ENCODE results near the gene IRF2BP2.

IRF2BP2 gene

GRCh38 chr1:234612352-234613127 is 2.6 kb upstream of the IRF2BP2 start:
- DNase-seq: peak; percentile 99

DNA sequence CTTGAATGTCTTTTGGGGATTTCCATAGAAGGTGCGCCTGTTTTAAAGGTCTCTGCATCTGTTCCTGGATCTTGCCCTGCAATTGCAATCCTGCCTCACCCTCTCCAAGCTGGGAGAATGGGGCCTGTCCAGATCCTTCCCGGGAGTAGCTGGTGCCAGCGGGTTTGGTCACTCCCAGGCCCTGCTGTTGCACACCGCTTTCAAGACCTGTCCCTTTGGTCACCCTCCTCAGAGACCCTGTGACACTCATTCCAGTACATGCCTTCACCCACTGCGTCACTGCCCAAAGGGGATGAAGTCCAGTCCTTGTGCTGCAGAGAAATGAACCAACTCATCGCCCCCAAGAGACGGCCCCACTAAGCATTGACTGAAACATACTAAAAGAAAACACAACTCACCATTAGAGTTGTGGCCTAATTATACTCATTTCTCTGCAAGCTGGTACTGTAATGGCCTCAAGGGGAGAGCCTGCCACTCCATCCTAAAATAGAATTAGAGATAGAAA is 1.9 kb upstream of the IRF2BP2 start:
- peak; percentile 1 for DNase-seq

GRCh38 chr1:234611225-234611846 is 1.4 kb upstream of the IRF2BP2 start:
- peak; percentile 90 for DNase-seq

- DNase-seq: peak; percentile 96
Measured at GRCh38 chr1:234610666-234611224, 767 bp upstream of the IRF2BP2 start.

DNA sequence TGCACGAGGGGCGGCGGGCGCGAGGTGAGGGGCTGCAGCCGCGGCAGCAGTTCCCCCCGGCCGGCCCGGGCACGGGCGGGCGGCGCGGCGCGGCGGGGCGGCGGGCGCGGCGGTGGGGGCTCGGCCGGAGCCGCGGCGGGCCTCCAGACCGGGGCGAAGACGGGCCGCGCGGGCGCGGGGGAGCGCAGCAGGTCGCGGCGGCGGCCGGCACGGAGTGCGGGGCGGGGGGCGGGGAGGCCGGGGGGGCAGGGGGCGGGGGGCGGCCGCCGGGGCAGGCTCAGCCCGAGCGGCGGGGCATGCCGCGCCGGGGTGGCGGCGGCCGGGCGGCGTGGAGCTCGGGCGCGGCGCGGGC is 311 bp downstream of the IRF2BP2 start:
- no peak for DNase-seq

GRCh38 chr1:234608911-234609690 is 877 bp downstream of the IRF2BP2 start:
- peak; percentile 48 for DNase-seq

- DNase-seq: peak; percentile 95
Measured at GRCh38 chr1:234608025-234608910, 1.7 kb downstream of the IRF2BP2 start.

DNA sequence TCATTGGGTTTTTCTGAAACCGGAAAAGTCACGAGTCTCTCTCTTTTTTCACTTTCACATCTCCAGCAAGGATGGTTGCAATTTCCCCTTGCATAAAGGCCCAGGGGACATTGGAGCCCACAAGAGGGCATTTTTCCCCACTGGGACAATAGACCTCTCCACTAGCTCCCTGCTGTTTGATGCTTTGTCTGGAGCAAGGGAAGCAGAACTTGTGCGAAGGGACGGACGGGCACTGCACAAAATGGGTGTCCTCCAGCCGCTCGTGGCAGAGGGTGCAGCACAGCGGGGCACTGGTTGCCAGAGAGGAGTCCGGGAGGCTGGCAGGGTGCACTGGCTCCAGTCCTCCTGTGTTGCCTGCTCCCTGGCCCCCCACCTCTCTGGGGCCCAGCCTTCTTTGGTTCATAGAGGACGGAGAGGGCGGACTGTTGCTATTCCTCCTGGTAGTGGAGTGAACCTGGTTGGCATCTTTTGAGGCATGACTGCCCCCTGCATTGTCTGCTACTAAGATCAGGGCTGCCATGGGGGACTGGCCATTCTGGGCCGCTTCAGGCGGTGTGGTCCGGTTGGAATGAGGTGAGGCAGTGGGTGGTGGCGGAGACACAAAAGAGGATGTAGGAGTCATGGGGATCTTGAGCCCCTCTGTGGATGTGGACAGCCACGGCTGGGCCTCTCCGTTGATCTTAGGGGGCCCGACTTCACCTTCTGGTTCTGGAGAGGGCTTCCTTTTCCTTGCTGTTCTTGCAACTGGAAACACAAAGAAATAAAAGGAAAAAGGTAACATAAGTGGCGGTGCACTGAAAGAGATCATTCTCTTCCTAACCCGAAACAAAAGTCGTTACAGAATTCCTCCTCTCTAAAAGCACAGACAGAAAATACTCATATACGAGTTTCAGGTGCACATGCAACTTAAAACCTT is 2.6 kb downstream of the IRF2BP2 start:
- DNase-seq: no peak

DNA sequence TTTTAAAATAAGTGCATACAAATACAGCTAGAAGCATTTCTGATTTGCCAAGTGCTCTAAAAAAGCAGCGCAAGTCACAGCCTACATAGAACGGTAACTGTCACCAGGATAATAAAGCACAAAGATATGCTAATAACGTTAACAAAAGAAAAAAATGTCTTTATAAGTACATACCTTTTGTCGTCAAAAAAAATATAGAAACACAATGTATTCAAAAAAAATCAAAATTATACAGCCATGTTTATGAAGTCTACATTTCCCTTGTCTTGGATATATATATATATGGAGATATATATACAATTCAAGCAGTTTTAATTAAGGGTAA is 3.2 kb downstream of the IRF2BP2 start:
- no peak for DNase-seq

- DNase-seq: peak; percentile 47
Measured at GRCh38 chr1:234605983-234606783, 3.8 kb downstream of the IRF2BP2 start.

- no peak for DNase-seq
Measured at GRCh38 chr1:234605399-234605982, 4.5 kb downstream of the IRF2BP2 start.

GRCh38 chr1:234604495-234605398 is 5.2 kb downstream of the IRF2BP2 start:
- DNase-seq: peak; percentile 65

DNA sequence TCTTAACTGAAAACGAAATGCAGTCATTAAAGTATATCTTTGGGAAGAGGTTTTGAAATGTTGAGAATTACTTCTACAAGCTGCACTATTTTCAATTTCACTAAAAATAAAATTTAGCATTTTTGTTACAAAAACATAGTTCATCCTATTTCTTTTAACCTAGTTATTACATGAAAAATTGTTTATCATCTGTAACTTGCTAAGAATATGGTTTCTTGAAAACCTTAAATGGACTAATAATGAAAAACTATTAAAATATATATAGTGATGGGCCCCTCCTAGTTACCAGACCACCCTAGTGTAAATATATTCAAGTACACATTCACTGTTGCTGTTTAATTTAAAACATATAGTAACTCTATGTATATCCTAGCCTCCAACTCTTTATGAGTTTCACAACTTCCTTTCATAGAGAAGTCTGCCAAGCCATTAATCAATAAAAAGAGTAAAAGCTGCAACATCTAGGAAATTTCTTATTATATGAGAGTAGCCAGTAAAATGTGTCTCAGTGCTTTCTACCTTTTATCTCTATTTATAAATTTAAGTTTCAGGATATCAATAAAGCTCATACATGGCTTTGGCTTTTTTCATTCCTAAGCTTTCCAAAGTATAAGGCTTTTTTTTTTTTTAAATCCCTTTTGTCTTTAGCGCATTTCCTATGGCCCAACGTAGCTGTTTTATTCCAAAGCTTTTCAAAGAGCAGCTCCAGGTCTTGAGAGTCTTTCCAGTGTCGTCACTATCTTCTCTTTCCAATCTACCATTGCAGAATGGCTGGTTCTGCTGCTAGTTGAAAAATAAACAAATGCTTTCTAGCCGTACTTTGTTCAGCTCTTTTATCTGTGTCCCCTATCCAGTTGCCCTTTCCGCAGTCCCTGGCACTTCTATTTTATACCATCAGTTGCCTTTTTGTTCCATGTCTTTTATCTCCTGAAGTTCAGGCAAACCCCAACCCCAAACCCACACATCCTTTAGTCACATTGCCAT is 6.5 kb downstream of the IRF2BP2 start:
- DNase-seq: no peak

DNA sequence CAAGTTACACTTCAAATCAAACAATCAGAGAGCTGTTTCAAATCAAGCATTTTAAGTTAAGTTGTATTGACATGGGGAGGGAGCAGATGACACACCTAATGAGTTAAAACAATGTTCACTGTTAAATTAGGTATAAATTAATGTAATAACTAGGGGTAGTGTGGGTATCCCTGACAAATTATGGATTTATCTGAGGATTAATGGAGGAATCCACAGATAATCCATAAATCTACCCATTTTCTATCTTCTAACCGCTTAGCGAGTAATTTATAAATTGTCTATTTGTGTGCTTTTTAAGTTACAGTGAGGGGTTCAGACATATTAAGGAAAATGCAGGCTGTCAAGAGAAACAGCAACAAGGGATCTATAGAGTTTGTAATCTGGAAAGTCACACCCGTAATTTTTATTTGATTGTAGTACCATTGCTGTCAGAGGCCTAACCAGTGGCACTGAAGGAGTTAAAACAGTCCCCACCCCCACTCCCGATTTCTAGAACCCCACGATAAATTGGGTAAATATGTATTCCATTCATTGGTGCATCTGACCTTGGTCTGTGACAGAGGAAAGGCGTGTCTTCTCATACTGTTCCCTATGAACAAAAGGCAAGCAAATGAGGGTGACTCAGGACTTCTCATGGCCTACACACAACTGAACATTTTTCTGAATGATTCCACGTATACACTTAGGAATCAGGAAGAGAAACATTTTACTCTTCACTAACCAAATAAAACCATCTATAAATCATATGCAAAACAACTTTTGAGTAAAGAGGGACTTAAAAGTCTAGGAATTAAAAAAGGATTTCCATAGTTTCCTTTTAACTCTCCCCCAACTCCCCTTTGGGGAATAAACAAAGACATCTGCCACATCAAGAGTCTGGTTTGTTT is 7.4 kb downstream of the IRF2BP2 start:
- peak; percentile 98 for DNase-seq

DNA sequence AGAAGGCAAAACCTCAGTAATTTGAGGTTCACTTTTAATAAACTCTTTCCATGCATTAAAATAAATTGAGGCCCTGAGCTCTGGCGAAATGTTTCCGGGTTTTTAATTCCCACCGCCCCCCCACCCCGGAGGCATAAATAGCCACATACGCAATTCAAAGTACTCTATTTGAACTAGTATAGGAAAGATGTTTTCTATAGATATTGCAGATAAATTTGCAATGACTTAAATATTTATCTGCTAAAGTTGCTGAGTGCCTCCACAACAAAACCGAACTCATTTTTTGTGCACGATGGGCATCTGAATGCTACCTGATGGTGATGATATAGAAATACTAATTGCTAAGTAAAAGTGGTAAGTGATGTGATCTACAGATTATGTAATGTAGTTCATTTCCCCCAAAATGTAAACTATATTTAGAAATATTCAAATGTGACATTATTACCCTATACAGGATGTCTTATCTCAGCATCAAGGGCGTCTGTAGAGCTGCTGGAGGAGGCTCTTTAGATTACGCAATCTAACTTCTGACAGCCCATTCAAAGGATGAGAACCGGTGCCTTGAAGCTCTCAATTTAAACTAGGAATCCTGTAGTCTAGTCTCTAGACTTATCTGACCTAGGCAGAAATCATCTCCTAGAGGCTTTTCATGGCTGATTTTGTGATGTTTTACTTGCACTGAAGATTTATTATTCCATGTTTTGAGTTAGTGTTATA is 8.5 kb downstream of the IRF2BP2 start:
- peak; percentile 62 for DNase-seq
